GM18507 (cell line): ENCODE measurements around the gene TSC22D2.

Experiments used
- DNase-seq: peaks from one replicate; pipeline ENCODE4 v3.0.0; 2011; ENCODE audit warnings: low read depth; ENCODE audit not compliant: insufficient read length; ENCODE audit errors: extremely low spot score
- FAIRE-seq: peaks from 2 replicates; lab custom pipeline; 2011; peaks lifted over from hg19 to GRCh38; lab: Jason Lieb, UNC

The TSC22D2 gene

GRCh38 chr3:150439657-150440056, 31.6 kb downstream of the TSC22D2 start:
- FAIRE-seq (no peak), DNase-seq (no peak)

DNA sequence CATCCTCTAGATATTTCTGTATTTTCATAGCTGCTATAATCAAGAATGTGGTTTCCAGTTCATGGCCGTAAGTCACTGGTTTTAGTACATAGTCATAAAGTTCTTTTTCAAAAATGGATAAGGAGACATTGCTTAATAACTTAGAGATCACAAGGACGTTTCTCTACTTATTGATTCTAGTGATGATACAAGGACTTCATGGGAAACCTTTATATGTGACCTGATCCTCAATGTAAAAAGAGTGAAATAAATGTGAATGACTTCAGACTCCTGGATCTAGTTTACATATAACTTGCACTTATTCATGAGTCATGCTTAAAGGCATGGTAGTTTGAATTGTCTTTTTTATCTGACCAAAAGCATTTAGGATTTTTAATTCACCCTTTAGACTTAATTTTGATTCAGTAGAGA, 35.2 kb downstream of the TSC22D2 start:
- FAIRE-seq = no peak
- no peak for DNase-seq

GRCh38 chr3:150444371-150444770, 36.3 kb downstream of the TSC22D2 start:
- FAIRE-seq (no peak), DNase-seq (no peak)

- no peak for FAIRE-seq
- no peak for DNase-seq
Measured at GRCh38 chr3:150446470-150446977, 38.4 kb downstream of the TSC22D2 start.

DNA sequence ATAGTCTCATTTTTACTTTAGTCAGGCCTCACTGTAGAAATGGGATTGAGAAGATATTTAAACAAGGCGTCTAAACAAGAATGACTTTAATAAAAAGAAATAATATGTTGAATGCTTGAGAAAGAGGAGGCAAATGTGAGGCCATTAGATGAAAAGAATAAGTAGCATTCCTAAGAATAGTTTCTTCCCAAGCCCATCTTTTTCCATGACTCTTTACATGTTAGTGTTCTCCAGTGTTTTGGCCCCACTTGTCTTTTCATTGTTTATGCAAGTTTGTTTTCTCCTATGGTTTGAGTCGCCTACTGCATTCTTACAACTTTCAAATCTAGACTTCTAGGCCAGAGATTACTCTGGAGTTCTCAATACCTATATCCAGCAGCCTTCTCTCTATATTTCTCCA, 39.0 kb downstream of the TSC22D2 start:
- FAIRE-seq = no peak
- DNase-seq = no peak

GRCh38 chr3:150447631-150448465, 39.8 kb downstream of the TSC22D2 start:
- DNase-seq = no peak
- no peak for FAIRE-seq

DNA sequence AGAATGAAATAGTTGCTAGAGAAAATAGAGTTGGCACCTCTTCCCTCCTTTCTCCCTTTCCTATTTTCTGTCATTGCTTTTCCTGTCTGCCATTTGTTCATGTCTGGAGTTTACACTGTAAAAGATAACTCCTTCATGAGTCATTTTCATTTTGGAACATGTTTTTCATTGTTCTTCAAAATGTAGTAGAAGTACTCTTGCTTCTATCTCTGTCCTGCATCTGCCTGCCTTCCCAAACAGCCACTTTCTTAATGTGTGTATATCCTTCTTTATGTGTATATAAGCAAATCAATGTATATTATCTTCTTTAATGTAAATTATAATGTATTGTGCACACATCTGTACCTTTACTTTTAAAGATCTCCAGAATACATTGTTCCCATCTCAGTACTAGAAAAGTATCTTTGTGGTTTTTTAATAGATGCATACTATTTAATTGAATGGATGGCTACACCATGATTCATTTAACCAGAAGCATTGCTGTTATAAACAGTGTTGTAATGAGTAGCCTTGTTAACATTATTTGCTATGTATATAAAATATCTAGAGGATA, 41.1 kb downstream of the TSC22D2 start:
- DNase-seq = no peak
- FAIRE-seq = no peak

DNA sequence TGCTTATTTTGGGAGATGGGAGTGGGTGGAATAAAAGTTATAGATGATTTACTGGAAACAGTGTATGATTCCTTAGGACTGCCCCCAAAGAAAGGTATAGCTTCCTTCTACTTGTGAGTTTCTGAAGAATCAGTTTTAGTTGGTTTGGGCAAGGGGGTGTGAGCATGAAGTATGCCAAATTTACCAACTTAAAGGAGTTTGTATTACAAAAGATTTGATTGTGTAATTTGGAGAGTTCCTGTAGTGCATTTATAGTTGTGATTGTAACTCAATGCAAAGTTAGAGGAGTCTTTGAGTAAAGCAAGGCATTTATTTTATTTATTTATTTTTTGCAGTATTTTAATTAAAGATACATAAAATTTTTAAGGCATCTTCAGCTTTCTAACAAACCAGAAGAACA, 42.8 kb downstream of the TSC22D2 start:
- FAIRE-seq (no peak), DNase-seq (no peak)

DNA sequence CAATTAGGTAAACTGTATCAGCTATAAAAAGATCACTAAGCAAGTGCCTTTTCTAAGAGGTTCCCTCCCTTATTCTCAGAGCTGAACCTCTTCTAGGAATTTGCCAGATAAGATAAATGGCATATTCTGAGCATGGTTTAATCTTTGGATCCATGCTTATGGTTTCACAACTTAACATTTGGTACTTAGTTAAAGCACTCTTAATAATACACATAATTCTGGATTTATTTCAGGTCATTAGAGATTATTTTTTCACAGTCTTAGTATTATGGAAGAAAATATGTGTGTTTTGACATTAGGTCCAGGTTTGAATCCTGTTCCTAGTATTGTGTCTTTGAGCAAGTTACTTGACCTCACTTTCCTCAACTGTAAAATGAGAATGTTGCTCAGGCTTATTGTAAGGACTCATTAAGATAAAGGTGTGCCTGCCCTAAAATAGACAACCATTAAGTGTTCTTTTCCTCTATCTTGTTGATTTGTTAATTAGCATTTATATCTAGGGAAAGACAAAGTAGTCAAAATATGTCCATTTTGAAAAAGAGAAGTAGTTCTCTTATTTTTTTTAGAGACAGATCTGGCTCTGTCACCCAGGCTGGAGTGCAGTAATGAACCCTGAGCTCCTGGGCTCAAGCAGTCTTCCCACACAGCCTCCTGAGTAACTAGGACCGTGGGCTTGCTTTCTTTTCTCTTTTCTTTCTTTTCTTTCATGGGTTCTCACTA, 43.4 kb downstream of the TSC22D2 start:
- FAIRE-seq = peak; percentile 54

GRCh38 chr3:150453353-150453752, 45.3 kb downstream of the TSC22D2 start:
- FAIRE-seq (no peak), DNase-seq (no peak)

More for the DNA sequence above, 43.4 kb downstream of the TSC22D2 start:
- no peak for DNase-seq

GRCh38 chr3:150454085-150454484, 46.0 kb downstream of the TSC22D2 start:
- FAIRE-seq (no peak), DNase-seq (no peak)

DNA sequence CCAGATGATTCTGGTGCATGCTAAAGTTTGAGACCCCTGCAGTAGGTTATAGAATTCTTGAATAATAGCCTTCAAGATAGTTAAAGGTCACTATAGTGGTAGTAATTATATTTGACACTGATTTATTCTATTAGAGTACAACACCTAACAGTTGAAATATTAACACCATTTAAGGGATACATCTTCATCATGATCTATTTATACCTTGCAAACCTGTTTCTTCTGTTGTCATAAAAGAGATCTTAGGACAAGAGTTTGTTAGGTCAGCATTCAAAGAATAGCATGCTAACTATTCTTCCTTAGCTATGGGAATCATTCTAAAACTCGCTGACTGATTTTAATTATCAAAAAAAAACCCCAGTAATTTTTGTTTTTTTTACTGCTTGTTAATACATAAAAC, 46.5 kb downstream of the TSC22D2 start:
- no peak for DNase-seq

GRCh38 chr3:150455341-150455740, 47.2 kb downstream of the TSC22D2 start:
- DNase-seq (no peak), FAIRE-seq (no peak)

More for the DNA sequence above, 46.5 kb downstream of the TSC22D2 start:
- FAIRE-seq = no peak

DNA sequence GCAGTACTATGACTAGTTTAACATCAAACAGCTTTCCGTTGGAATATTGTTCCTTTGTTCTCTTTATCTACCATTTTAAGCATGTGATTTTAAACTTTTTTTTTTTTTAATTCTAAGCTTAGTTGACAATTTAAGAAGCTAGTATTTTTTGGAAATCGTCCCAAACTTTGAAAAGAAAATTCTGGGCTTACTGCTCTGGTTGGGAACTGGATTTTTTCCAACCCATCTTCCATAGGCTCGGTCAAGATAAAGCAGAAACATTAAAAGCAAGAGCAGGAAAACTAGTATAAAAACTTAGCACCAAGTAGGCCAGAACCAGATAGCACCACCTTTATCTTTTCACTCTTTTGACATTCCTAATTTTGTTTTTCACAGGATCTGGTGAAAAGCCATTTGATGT, 49.9 kb downstream of the TSC22D2 start:
- FAIRE-seq = no peak
- no peak for DNase-seq

GRCh38 chr3:150460484-150460883, 52.4 kb downstream of the TSC22D2 start:
- FAIRE-seq = no peak

DNA sequence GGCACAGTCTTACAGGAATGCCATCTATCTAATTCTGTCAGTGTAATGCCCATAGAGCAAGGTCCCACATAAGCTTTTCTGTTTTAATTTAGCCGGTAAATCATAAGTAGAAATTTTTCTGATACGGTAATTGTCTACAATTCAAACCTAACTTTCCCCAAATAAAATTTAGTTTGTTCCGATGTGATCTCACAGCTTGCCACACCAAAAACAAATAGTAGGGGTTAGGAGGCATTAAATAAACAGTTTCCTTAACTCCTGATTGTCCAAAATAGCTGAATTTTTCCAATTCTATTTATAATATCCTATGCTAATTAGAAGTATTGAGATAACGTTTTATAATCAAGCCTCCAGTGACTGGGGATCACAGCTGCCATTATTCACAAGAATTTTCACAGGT, 53.3 kb downstream of the TSC22D2 start:
- no peak for FAIRE-seq

More at GRCh38 chr3:150460484-150460883, 52.4 kb downstream of the TSC22D2 start:
- DNase-seq = no peak

DNA sequence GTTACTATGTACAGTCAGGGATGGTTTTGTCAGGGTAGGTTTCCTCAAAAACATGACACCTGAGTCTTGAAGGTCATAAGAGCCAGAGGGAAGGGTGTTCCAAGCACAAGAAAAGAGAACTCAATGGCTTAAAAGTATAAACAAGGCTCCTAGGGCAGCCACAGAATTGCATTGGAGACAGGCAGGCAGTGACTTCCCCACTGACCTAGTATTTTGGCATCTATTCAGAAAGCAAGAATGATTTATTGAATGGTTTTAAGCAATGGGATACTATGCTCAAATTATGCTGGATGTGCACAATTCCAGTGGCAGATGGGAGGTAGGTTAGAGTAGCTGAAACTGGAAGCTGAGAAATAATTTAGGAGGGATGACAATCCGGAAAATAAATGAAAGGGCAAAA, 54.0 kb downstream of the TSC22D2 start:
- FAIRE-seq (no peak), DNase-seq (no peak)

More for the DNA sequence above, 53.3 kb downstream of the TSC22D2 start:
- DNase-seq = no peak

DNA sequence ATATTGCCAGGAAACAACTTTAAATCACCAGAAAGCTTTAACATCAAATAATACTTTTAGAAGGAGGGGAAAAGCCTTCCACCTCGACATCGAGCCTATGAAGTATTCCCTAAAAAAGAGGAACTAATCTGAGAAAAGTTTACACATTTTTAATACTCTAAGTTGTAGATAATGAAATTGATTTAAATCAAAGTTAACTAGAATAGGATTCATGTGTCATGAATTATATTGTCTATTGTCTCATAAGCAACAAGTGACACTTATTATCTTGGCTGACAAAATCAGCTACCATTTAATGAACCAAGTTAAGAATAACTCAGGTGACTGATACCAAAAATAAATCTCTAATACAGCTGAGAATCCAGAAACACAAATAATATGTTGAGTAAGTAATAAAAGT, 56.6 kb downstream of the TSC22D2 start:
- FAIRE-seq (no peak), DNase-seq (no peak)

- DNase-seq (no peak), FAIRE-seq (no peak)
Measured at GRCh38 chr3:150467381-150467780, 59.3 kb downstream of the TSC22D2 start.
